C4-2B (cell line): ENCODE results near the gene FOXRED2.
A peak's percentile ranks its signal among the peaks of the same experiment; 100 is the strongest.

Experiments
- H3K27ac ChIP-seq: fragments of 450-650 bp; 2 replicates; pipeline ENCODE4 v1.5.1; 2017
- CTCF ChIP-seq: fragments of 450-650 bp; conservative IDR thresholded peaks from 2 replicates; pipeline ENCODE4 v1.5.1; 2017; ENCODE audit warnings: mild to moderate bottlenecking
- ZFX ChIP-seq: fragments of 450-650 bp; IDR thresholded peaks from 2 replicates; pipeline ENCODE4 v1.6.1; 2017

FOXRED2 gene

GRCh38 chr22:36506637-36507517 is at the start of gene FOXRED2:
Gene FOXRED2, minus strand, starts transcription at chr22:36507040. Its CDS starts 618 bp downstream, at chr22:36506422.
- peak within 1 kb of the TSS; percentile 99 for H3K27ac ChIP-seq
- TF ChIP-seq ZFX (peak; percentile 73), CTCF (no peak)

DNA sequence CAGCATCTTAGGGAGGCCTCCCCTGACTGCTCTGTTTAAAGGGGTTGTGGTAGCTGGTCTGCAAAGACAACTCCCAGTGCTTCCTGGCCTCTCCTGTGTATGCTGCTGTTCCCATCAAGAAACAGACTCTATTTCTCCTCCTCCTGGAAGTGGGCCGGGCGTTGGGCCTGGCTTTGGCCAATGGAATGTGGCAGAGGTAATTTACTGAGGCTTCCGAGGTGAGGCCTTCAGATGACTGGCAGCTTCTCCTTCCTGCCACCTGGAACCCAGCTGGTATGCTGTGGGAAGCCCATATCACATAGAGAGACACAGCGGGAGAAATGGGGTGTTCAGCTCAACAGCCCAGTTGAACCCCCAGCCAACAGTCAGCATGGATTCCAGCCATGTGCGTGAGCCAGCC is 47.3 kb upstream of the FOXRED2 start:
- no peak for TF ChIP-seq CTCF
- TF ChIP-seq ZFX: no peak
- H3K27ac ChIP-seq: no peak overlapping the region

GRCh38 chr22:36552289-36552688 is 45.4 kb upstream of the FOXRED2 start:
- no peak overlapping the region for H3K27ac ChIP-seq
- TF ChIP-seq ZFX (no peak), CTCF (no peak)

DNA sequence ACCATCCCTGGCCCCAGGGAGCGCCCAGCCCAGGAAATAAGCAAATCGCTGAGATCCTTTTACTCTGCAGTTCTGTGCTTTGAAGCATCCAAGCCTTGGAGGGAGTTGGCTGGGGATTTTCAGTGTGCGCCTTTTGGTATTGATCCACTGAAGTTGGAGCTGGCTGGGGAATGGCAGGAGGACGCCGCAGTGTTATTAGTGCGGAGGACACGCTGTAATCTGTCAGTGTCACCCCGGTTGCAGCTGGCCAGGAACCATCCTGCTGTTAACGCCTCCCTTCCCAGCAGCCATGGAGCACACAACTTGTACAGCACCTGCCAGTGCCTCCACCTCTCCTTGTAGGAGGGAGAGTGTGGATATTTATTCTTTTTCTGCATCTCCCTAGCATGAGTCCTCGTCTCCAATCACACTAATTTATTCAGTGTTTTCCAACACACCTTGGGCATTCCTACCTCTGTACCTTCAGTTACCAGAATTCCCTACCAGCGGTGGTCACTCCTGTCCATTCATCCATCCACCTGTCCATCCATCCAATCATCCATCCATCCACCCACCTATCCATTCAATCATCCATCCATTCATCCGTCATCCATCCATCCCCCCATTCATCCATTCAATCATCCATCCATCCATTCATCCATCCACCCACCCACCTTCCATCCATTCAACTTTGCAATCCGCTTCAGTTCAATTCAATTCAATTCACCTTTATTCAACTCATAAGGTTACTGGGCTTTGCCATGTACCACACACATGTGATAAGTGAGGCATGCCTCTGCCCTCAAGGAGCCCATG is 44.1 kb upstream of the FOXRED2 start:
- TF ChIP-seq CTCF (no peak), ZFX (no peak)
- H3K27ac ChIP-seq: no peak overlapping the region

- no peak overlapping the region for H3K27ac ChIP-seq
- no peak for TF ChIP-seq ZFX
- no peak for TF ChIP-seq CTCF
Measured at GRCh38 chr22:36549033-36549432, 42.2 kb upstream of the FOXRED2 start.

- TF ChIP-seq CTCF: no peak
- no peak for TF ChIP-seq ZFX
- H3K27ac ChIP-seq: no peak overlapping the region
Measured at GRCh38 chr22:36548606-36549005, 41.8 kb upstream of the FOXRED2 start.

GRCh38 chr22:36546932-36547331 is 40.1 kb upstream of the FOXRED2 start:
- TF ChIP-seq CTCF (no peak), ZFX (no peak)
- H3K27ac ChIP-seq: no peak overlapping the region
